Measurements from ENCODE around the gene ETV5. TPM values are rescaled to one million over a fixed set of nuclear protein-coding genes. Genes with fewer than 3 reads are reported as not detected.

ETV5 gene
- total RNA-seq, 4 donors from 2014 or later = 6.6 to 12.4 (median 9.5) TPM

DNA sequence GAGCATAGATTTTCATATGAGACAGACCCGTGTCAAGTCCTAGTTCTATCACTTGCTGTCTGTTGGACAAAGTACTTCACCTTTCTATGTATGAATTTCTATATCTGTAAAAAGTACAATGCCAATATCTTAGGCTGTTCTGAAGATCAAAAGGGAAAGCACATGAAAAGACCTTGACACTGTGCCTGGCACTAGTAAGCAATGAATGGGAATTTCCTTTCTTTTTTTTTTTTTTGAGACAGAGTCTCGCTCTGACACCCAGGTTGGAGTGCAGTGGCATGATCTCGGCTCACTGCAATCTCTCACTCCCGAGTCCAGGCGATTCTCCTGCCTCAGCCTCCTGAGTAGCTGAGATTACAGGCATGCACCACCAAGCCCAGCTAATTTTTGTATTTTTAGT is 35.4 kb upstream of the ETV5 start:
- Histone ChIP-seq H3K9me3 (no peaks in the 10 kb centered on the region), H3K27me3 (no peaks in the 10 kb centered on the region), H3K4me3 (no peak overlapping the region), H3K4me1 (peaks cover 0 to 5% (median 0%) of the 10 kb centered on the region in 4 donors), H3K36me3 (peaks cover 1 to 10% (median 7%) of the 10 kb centered on the region in 4 donors), H3K27ac (replicated peaks in 1 of 4) (no peak overlapping the region)
- TF ChIP-seq, protein P1, sequence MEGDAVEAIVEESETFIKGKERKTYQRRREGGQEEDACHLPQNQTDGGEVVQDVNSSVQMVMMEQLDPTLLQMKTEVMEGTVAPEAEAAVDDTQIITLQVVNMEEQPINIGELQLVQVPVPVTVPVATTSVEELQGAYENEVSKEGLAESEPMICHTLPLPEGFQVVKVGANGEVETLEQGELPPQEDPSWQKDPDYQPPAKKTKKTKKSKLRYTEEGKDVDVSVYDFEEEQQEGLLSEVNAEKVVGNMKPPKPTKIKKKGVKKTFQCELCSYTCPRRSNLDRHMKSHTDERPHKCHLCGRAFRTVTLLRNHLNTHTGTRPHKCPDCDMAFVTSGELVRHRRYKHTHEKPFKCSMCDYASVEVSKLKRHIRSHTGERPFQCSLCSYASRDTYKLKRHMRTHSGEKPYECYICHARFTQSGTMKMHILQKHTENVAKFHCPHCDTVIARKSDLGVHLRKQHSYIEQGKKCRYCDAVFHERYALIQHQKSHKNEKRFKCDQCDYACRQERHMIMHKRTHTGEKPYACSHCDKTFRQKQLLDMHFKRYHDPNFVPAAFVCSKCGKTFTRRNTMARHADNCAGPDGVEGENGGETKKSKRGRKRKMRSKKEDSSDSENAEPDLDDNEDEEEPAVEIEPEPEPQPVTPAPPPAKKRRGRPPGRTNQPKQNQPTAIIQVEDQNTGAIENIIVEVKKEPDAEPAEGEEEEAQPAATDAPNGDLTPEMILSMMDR (IDR thresholded peaks at IDR 0.05) = no peak
- TF ChIP-seq EP300 (IDR thresholded peaks at IDR 0.05) (no peak), POLR2AphosphoS5 (IDR thresholded peaks at IDR 0.05) (no peak), POLR2A (IDR thresholded peaks at IDR 0.05; ENCODE audit: low read depth) (no peak)
- no peak for DNase-seq (ENCODE audit: extremely low spot score)
- intact Hi-C loops (cut with DNase I) = no loop called here
- 97% methylated on average over 5 of the region's 5 CpGs for WGBS

DNA sequence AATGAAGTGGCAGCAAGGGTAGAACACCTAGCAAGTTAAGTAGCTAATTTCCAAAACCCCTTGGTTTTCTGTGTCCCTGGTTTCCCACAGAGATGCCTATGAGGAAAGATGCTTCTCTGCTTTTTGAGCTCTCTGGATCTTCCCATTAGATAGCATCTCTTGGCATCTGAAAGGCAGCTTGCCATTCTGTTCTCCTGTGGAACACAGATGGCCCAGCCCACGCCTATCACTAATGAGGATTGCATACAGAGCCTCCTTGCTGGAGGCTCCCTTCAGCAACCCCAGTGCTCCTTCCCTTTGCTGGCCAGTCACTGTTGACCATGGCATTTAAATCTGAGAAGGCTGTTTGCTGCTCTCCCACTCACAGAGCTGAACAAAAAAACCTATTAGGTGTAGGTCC is 34.4 kb upstream of the ETV5 start:
- no peak overlapping the region for H3K4me3 ChIP-seq
- no peak for TF ChIP-seq POLR2A (IDR thresholded peaks at IDR 0.05; ENCODE audit: low read depth)
- TF ChIP-seq POLR2AphosphoS5 (IDR thresholded peaks at IDR 0.05) = no peak
- TF ChIP-seq EP300 (IDR thresholded peaks at IDR 0.05) = no peak
- TF ChIP-seq, protein P1 (IDR thresholded peaks at IDR 0.05) = no peak
- H3K9me3 ChIP-seq = no peaks in the 10 kb centered on the region
- H3K27ac ChIP-seq (replicated peaks in 1 of 4) = no peak overlapping the region
- H3K36me3 ChIP-seq = peaks cover 0 to 5% (median 1%) of the 10 kb centered on the region in 4 donors
- H3K4me1 ChIP-seq = peaks cover 0 to 5% (median 0%) of the 10 kb centered on the region in 4 donors
- intact Hi-C loops (cut with DNase I) = no loop called here
- no peaks in the 10 kb centered on the region for H3K27me3 ChIP-seq
- 100% methylated on average over 1 of the region's 1 CpG for WGBS
- no peak for DNase-seq (ENCODE audit: extremely low spot score)

DNA sequence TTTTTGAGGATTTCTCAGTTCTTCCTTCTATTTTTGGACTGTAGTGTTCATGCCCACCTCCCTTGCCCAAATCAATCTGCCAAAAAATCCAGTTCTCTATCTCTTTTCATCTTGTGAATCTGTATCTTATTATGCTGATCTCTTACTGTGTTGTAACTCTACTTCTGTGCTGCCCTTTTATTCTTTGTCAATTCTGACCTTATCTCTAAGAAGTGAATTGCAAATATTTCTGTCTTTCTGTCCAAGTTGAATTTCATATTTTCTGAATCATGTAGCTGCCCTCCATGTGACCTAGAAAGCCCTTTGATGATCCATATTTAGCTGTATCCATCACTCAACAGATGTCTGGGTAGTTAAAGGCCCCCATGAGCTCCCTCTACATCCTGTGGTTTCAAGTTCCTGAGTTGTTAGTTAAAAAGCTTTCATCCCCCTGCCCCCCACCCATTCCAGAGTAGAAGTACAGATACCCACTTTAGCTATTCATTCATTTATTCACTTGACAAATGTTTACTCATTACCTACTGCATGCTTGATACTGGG is 33.6 kb upstream of the ETV5 start:
- H3K27me3 ChIP-seq = no peaks in the 10 kb centered on the region
- H3K27ac ChIP-seq (replicated peaks in 1 of 4) = no peak overlapping the region
- TF ChIP-seq EP300 (IDR thresholded peaks at IDR 0.05) (no peak), POLR2AphosphoS5 (IDR thresholded peaks at IDR 0.05) (no peak), POLR2A (IDR thresholded peaks at IDR 0.05; ENCODE audit: low read depth) (no peak)
- TF ChIP-seq, protein P1 (IDR thresholded peaks at IDR 0.05) = no peak
- no peaks in the 10 kb centered on the region for H3K9me3 ChIP-seq
- intact Hi-C loops (cut with DNase I) = no loop called here
- no peak overlapping the region for H3K4me3 ChIP-seq
- peaks cover 0 to 5% (median 0%) of the 10 kb centered on the region in 4 donors for H3K4me1 ChIP-seq
- H3K36me3 ChIP-seq = no peaks in the 10 kb centered on the region
- no peak for DNase-seq (ENCODE audit: extremely low spot score)

DNA sequence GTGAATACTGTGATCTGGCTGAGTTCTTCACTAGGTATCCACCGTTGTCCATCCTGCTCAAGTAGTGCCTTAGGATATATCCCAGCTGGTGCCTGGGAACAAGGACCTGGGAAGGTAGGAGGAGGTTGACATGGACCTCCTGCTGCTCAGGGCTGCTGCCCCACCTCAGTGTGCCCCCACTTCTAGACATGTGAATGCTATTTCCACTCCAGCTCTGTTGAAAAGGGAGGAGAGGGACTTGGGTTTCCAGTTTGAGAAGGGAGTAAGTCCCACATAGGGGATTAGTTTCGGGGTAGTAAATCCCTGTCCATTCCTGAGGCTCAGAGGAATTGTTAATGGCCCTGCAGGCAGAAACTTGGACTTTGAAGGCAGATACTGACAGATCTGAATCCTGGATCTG is 32.9 kb upstream of the ETV5 start:
- H3K36me3 ChIP-seq = no peaks in the 10 kb centered on the region
- 37% methylated on average over 2 of the region's 2 CpGs for WGBS
- TF ChIP-seq POLR2AphosphoS5 (IDR thresholded peaks at IDR 0.05) (peak in 1 of 2 donors; percentile 23), EP300 (IDR thresholded peaks at IDR 0.05) (no peak), POLR2A (IDR thresholded peaks at IDR 0.05; ENCODE audit: low read depth) (no peak)
- TF ChIP-seq, protein P1 (IDR thresholded peaks at IDR 0.05) = no peak
- no peak overlapping the region for H3K27ac ChIP-seq (replicated peaks in 1 of 4)
- intact Hi-C loops (cut with DNase I) = no loop called here
- H3K4me3 ChIP-seq = no peak overlapping the region
- peaks cover 0 to 5% (median 0%) of the 10 kb centered on the region in 4 donors for H3K4me1 ChIP-seq
- no peak for DNase-seq (ENCODE audit: extremely low spot score)
- H3K9me3 ChIP-seq = no peaks in the 10 kb centered on the region
- H3K27me3 ChIP-seq = no peaks in the 10 kb centered on the region
